Small intestine (tissue), 7 donors: ENCODE results near the gene PTHLH. TPM values are rescaled to one million over a fixed set of nuclear protein-coding genes. Genes with fewer than 3 reads are reported as not detected.

Experiments used
- DNase-seq, 2 donors: peaks; one replicate each; pipeline versions ENCODE4 v3.0.0 to v3.0.0-alpha.2; 2013
- FAIRE-seq: peaks from 2 replicates; lab custom pipeline; 2012; peaks lifted over from hg19 to GRCh38; lab: Jason Lieb, UNC
- H3K27ac ChIP-seq, 3 donors: one replicate each; pipeline ENCODE4 v1.5.1; 2013; ENCODE audit warnings: low read length in 2 of 3, mild to moderate bottlenecking in 2 of 3, control low read depth in 1 of 3, inconsistent platforms in 1 of 3, low read depth in 1 of 3, moderate library complexity in 1 of 3
- H3K27me3 ChIP-seq, 3 donors: one replicate each; pipeline ENCODE4 v1.6.1; 2013; ENCODE audit warnings: low read length in 3 of 3, inconsistent platforms in 1 of 3; ENCODE audit not compliant: control insufficient read depth in 3 of 3, insufficient read depth in 3 of 3
- H3K36me3 ChIP-seq, 3 donors: one replicate each; pipeline ENCODE4 v1.6.1; 2013; ENCODE audit warnings: low read length in 3 of 3, inconsistent platforms in 1 of 3, low read depth in 1 of 3, mild to moderate bottlenecking in 1 of 3, moderate library complexity in 1 of 3; ENCODE audit not compliant: control insufficient read depth in 3 of 3, insufficient read depth in 2 of 3
- H3K4me1 ChIP-seq, 3 donors: one replicate each; pipeline ENCODE4 v1.6.1; 2013; ENCODE audit warnings: low read length in 2 of 3, inconsistent platforms in 1 of 3, low read depth in 1 of 3, mild to moderate bottlenecking in 1 of 3, moderate library complexity in 1 of 3; ENCODE audit not compliant: control insufficient read depth in 3 of 3, insufficient read depth in 2 of 3
- H3K4me3 ChIP-seq, 3 donors: one replicate each; pipeline ENCODE4 v1.5.1; 2013; ENCODE audit warnings: low read length in 3 of 3, control low read depth in 1 of 3, inconsistent platforms in 1 of 3, low read depth in 1 of 3, mild to moderate bottlenecking in 1 of 3, moderate library complexity in 1 of 3
- H3K9me3 ChIP-seq, 2 donors: one replicate each; pipeline ENCODE4 v1.6.1; 2013; ENCODE audit warnings: low read depth in 1 of 2, low read length in 1 of 2; ENCODE audit not compliant: control insufficient read depth in 2 of 2, insufficient read depth in 1 of 2
- WGBS, 3 donors: extraction: QIAGEN DNeasy Blood & Tissue Kit; methylation state at CpG; one replicate each; pipeline ENCODE4 v1.1.7; 2013; 5-methylcytosine and 5-hydroxymethylcytosine counted together
- polyA plus RNA-seq, 4 donors: library from polyadenylated mRNA; stranded (reverse) in 3 of 4; unstranded in 1 of 4; fragments of 200-250 nt in 3 of 4; fragments of 120-200 nt in 1 of 4; gene quantifications; one replicate each; pipeline versions ENCODE4 v1.2.1 to v1.2.3, GENCODE V29; 2013
- donor health status: healthy with polysubstance abuse.
- donor health status: control.
- donor health status: control.
- donor health status: Bipolar disorder and iron deficiency.
- donor health status: healthy.

Gene PTHLH
- polyA plus RNA-seq, 4 donors, result 0.15 to 0.55 (median 0.54) TPM; not detected in 1

DNA sequence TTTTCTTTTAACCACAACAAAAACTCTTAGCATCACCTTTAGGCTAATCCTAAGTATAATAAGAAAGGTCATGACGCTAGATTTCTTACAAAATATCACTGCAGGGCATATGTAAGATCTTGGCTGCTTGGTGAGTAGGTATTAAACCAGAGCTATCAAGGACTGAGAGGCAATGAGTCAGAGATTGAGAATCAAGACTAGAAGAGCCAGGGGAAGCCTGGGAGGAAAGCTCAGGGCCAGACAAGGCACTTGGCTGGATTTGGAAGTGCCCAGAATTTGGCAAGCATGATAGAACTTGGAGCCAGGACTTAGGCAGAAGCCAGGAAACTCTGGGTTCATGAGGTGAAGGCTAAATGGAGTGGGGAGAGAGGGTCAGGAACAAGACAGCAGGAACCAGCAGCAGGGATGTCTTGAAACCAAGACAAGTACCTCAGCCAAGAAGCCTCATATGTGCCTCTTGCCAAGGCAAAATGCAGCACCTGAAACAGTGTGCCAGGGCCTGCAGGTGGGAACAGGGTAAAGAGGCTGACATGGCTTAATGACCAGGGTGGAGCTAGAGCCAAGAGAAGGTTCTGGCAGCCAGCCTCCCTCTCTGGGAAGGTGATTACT is 49.9 kb downstream of the PTHLH start:
- 50 to 70% (median 69%) methylated on average over 1 of the region's 1 CpG for WGBS, 3 donors
- Histone ChIP-seq H3K9me3 (no peaks in the 10 kb centered on the region), H3K27ac (no peak overlapping the region), H3K4me3 (no peak overlapping the region), H3K4me1 (no peaks in the 10 kb centered on the region), H3K27me3 (no peaks in the 10 kb centered on the region), H3K36me3 (no peaks in the 10 kb centered on the region)
- FAIRE-seq (no peak), DNase-seq (no peak)

GRCh38 chr12:27919671-27920235 is 52.8 kb downstream of the PTHLH start:
- FAIRE-seq, result no peak
- Histone ChIP-seq H3K27me3 (no peaks in the 10 kb centered on the region), H3K4me3 (no peak overlapping the region), H3K9me3 (no peaks in the 10 kb centered on the region), H3K36me3 (no peaks in the 10 kb centered on the region), H3K27ac (no peak overlapping the region), H3K4me1 (no peaks in the 10 kb centered on the region)
- WGBS, 3 donors, result 77 to 91% (median 79%) methylated on average over 7 of the region's 7 CpGs
- DNase-seq, result no peak

- H3K27ac ChIP-seq, result no peak overlapping the region
- no peaks in the 10 kb centered on the region for H3K9me3 ChIP-seq
- DNase-seq, result no peak
- H3K4me3 ChIP-seq, result no peak overlapping the region
- FAIRE-seq, result no peak
- 87 to 92% (median 92%) methylated on average over 1 of the region's 1 CpG for WGBS, 3 donors
- no peaks in the 10 kb centered on the region for H3K36me3 ChIP-seq
- H3K27me3 ChIP-seq, result no peaks in the 10 kb centered on the region
- H3K4me1 ChIP-seq, result no peaks in the 10 kb centered on the region
Measured at GRCh38 chr12:27915536-27915935, 57.0 kb downstream of the PTHLH start.

GRCh38 chr12:27915021-27915420 is 57.5 kb downstream of the PTHLH start:
- Histone ChIP-seq H3K4me1 (no peaks in the 10 kb centered on the region), H3K27me3 (no peaks in the 10 kb centered on the region), H3K4me3 (no peak overlapping the region), H3K9me3 (no peaks in the 10 kb centered on the region), H3K36me3 (no peaks in the 10 kb centered on the region), H3K27ac (no peak overlapping the region)
- DNase-seq, result no peak
- 35 to 62% (median 35%) methylated on average over 3 of the region's 3 CpGs for WGBS, 3 donors
- no peak for FAIRE-seq

DNA sequence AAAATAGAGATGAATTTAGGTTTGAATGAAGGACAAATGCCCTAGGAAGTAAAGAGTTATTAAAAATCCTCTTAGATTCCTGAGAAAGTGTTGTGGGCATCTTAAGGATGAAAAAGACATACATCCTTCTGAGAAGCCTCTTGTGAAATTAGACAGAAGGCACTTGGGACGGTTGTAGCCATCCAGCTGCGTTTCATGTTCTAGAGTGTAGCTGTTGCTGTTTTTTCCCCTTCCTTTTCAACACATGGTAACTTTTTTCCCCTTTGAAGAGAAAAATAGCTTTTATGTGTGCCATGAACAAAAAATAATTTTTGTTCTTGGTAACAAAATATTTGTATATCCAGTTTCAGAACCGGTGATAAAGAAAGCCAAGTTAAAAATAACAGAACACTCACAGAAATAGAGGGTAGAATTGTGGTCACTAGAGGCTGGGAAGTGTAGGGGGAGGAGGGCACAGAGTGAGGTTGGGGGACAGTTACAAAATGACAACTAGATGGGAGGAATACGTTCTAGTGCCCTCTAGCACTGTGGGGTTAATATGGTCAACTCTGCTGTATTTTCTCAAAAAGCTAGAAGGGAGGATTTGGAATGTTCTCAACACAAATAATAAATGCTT is 58.4 kb downstream of the PTHLH start:
- Histone ChIP-seq H3K4me3 (no peak overlapping the region), H3K4me1 (no peaks in the 10 kb centered on the region), H3K27me3 (no peaks in the 10 kb centered on the region), H3K36me3 (no peaks in the 10 kb centered on the region), H3K9me3 (no peaks in the 10 kb centered on the region), H3K27ac (no peak overlapping the region)
- no peak for FAIRE-seq
- no peak for DNase-seq
- WGBS, 3 donors, result 54 to 78% (median 73%) methylated on average over 4 of the region's 4 CpGs

GRCh38 chr12:27911397-27911796 is 61.1 kb downstream of the PTHLH start:
- H3K36me3 ChIP-seq, result no peaks in the 10 kb centered on the region
- no peaks in the 10 kb centered on the region for H3K27me3 ChIP-seq
- WGBS, 3 donors, result 53 to 73% (median 63%) methylated on average over 3 of the region's 3 CpGs
- H3K9me3 ChIP-seq, result no peaks in the 10 kb centered on the region
- FAIRE-seq (no peak), DNase-seq (no peak)
- H3K27ac ChIP-seq, result no peak overlapping the region
- no peak overlapping the region for H3K4me3 ChIP-seq
- peaks cover 0 to 10% (median 0%) of the 10 kb centered on the region in 3 donors for H3K4me1 ChIP-seq

Other genes starting within 250 kb of the PTHLH start
- 10 to 100 TPM in 1 of 4 donors, 1 to 10 TPM in 3; 2.2 to 16.6 (median 4.6) TPM for gene KLHL42, start 192.5 kb downstream of the PTHLH start, polyA plus RNA-seq
- gene MANSC4, start 192.5 kb downstream of the PTHLH start, polyA plus RNA-seq, result under 1 TPM in 1 of 4 donors, not detected in 3; 0.06 TPM
- gene CCDC91, start 217.7 kb upstream of the PTHLH start, polyA plus RNA-seq, result 10 to 100 TPM; 12.5 to 20.2 (median 13.3) TPM